GM23338 (cell line): ENCODE data around the gene PNPLA3. TPM values are rescaled to one million over a fixed set of nuclear protein-coding genes. Genes with fewer than 3 reads are reported as not detected.

Source experiments
- ATAC-seq: fragments of 200-7000 bp; cut with Tn5 transposase; 3 replicates; pipeline ENCODE4 v1.9.1; 2020
- DNase-seq: peaks from one replicate; pipeline ENCODE4 v3.0.0-alpha.2; 2015; ENCODE audit warnings: low spot score
- H2AFZ ChIP-seq: fragments of 200-600 bp; sonication (generic); 2 replicates; pipeline ENCODE4 v1.8.0; 2016; ENCODE audit warnings: antibody characterized with exemption, mild to moderate bottlenecking, moderate library complexity
- H3F3A ChIP-seq: fragments of 200-600 bp; sonication (generic); replicated peaks from 2 replicates; pipeline ENCODE4 v1.8.0; 2017; ENCODE audit warnings: antibody characterized with exemption, mixed run types, low read depth
- H3K27ac ChIP-seq: fragments of 200-600 bp; sonication (generic); 2 replicates; pipeline ENCODE4 v1.6.1; 2016; ENCODE audit warnings: low read depth
- H3K27me3 ChIP-seq: fragments of 200-600 bp; sonication (generic); 2 replicates; pipeline ENCODE4 v1.8.0; 2016; ENCODE audit warnings: mild to moderate bottlenecking, mixed run types, moderate library complexity; ENCODE audit not compliant: insufficient read depth
- H3K36me3 ChIP-seq: fragments of 200-600 bp; sonication (generic); 2 replicates; pipeline ENCODE4 v1.8.0; 2016; ENCODE audit warnings: mild to moderate bottlenecking; ENCODE audit not compliant: insufficient read depth
- H3K4me1 ChIP-seq: fragments of 200-600 bp; sonication (generic); 2 replicates; pipeline ENCODE4 v1.8.0; 2016; ENCODE audit warnings: mild to moderate bottlenecking, moderate library complexity; ENCODE audit not compliant: insufficient read depth
- H3K4me2 ChIP-seq: fragments of 200-600 bp; sonication (generic); 2 replicates; pipeline ENCODE4 v1.7.1; 2017; ENCODE audit warnings: mixed run types
- H3K4me3 ChIP-seq: fragments of 200-600 bp; sonication (generic); 2 replicates; pipeline ENCODE4 v1.6.1; 2016; ENCODE audit warnings: mixed run types
- H3K79me2 ChIP-seq: fragments of 200-600 bp; sonication (generic); replicated peaks from 2 replicates; pipeline ENCODE4 v1.8.0; 2017; ENCODE audit warnings: mild to moderate bottlenecking; ENCODE audit not compliant: insufficient read depth
- H3K9me2 ChIP-seq: fragments of 200-600 bp; sonication (generic); 2 replicates; pipeline ENCODE4 v1.8.0; 2017; ENCODE audit not compliant: insufficient read depth
- H4K20me1 ChIP-seq: fragments of 200-600 bp; sonication (generic); replicated peaks from 2 replicates; pipeline ENCODE4 v1.8.0; 2017; ENCODE audit warnings: mild to moderate bottlenecking; ENCODE audit not compliant: insufficient read depth
- H3K27ac Mint-ChIP-seq: 2 replicates; pipeline ENCODE4 v1.8.0; 2020; ENCODE audit warnings: inconsistent platforms, mild to moderate bottlenecking, moderate library complexity, mixed read lengths
- H3K27me3 Mint-ChIP-seq: 3 replicates; pipeline ENCODE4 v1.8.0; 2022; ENCODE audit warnings: low read depth, mild to moderate bottlenecking, moderate library complexity, mixed read lengths, inconsistent platforms; ENCODE audit not compliant: insufficient read depth, poor library complexity
- H3K36me3 Mint-ChIP-seq: 3 replicates; pipeline ENCODE4 v1.8.0; 2021; ENCODE audit warnings: low read depth, mild to moderate bottlenecking, inconsistent platforms, moderate library complexity, mixed read lengths
- H3K4me1 Mint-ChIP-seq: 3 replicates; pipeline ENCODE4 v1.8.0; 2020; ENCODE audit warnings: mild to moderate bottlenecking, inconsistent platforms, mixed read lengths
- H3K4me3 Mint-ChIP-seq: 3 replicates; pipeline ENCODE4 v1.8.0; 2021; ENCODE audit warnings: moderate library complexity, mild to moderate bottlenecking, inconsistent platforms, mixed read lengths
- H3K9me3 Mint-ChIP-seq: 3 replicates; pipeline ENCODE4 v1.8.0; 2020; ENCODE audit warnings: moderate library complexity, mild to moderate bottlenecking, inconsistent platforms, mixed read lengths
- CREB1 ChIP-seq: fragments of 250-450 bp; sonication (Bioruptor Pico); IDR thresholded peaks from 2 replicates; pipeline ENCODE4 v1.5.0; 2020; ENCODE audit warnings: low read depth, mild to moderate bottlenecking, moderate library complexity
- CTCF ChIP-seq, 2 experiments: fragments of 200-600 bp in 1 of 2; sonication (generic) in 1 of 2; conservative IDR thresholded peaks; 2 replicates each; pipeline versions ENCODE4 v1.5.1 to v1.6.1; 2016 to 2017; ENCODE audit warnings: antibody characterized with exemption in 2 of 2, low read depth in 2 of 2, mild to moderate bottlenecking in 2 of 2, moderate library complexity in 1 of 2
- ETS1 ChIP-seq: IDR thresholded peaks from 2 replicates; pipeline ENCODE4 v1.6.1; 2016; ENCODE audit warnings: antibody characterized with exemption
- EZH2 ChIP-seq: fragments of 200-600 bp; sonication (generic); IDR thresholded peaks from one replicate; pipeline ENCODE4 v1.8.0; 2017; ENCODE audit warnings: antibody characterized with exemption, mild to moderate bottlenecking, low read depth; ENCODE audit not compliant: unreplicated experiment
- EZH2phosphoT487 ChIP-seq: fragments of 200-600 bp; sonication (generic); IDR thresholded peaks from one replicate; pipeline ENCODE4 v1.8.1; 2018; ENCODE audit warnings: antibody characterized with exemption; ENCODE audit not compliant: unreplicated experiment
- JUNB ChIP-seq: IDR thresholded peaks from one replicate; pipeline ENCODE4 v1.6.1; 2016; ENCODE audit warnings: antibody characterized with exemption; ENCODE audit not compliant: unreplicated experiment
- NANOG ChIP-seq: IDR thresholded peaks from 2 replicates; pipeline ENCODE4 v1.6.1; 2016; ENCODE audit warnings: antibody characterized with exemption, borderline replicate concordance
- POLR2AphosphoS5 ChIP-seq: IDR thresholded peaks from 2 replicates; pipeline ENCODE4 v1.6.1; 2016; ENCODE audit warnings: antibody characterized with exemption, low read depth
- REST ChIP-seq: IDR thresholded peaks from one replicate; pipeline ENCODE4 v1.6.1; 2018; ENCODE audit warnings: antibody characterized with exemption; ENCODE audit not compliant: unreplicated experiment
- STAT1 ChIP-seq: IDR thresholded peaks from one replicate; pipeline ENCODE4 v1.6.1; 2016; ENCODE audit warnings: antibody characterized with exemption; ENCODE audit not compliant: unreplicated experiment
- ZNF114 ChIP-seq: fragments of 250-450 bp; sonication (Bioruptor Pico); IDR thresholded peaks from 2 replicates; pipeline ENCODE4 v1.5.0; 2020; ENCODE audit warnings: mild to moderate bottlenecking, moderate library complexity
- ZNF331 ChIP-seq: fragments of 250-450 bp; sonication (Bioruptor Pico); IDR thresholded peaks from 2 replicates; pipeline ENCODE4 v1.5.0; 2020; ENCODE audit warnings: low read depth, mild to moderate bottlenecking, moderate library complexity
- ZNF462 ChIP-seq: fragments of 250-450 bp; sonication (Bioruptor Pico); IDR thresholded peaks from 2 replicates; pipeline ENCODE4 v1.5.0; 2020; ENCODE audit warnings: mild to moderate bottlenecking, moderate library complexity
- polyA plus RNA-seq: library from polyadenylated mRNA; unstranded; fragments of >200 nt; fragmentation: Nextera tagmentation; extraction: Ambion mirVana; gene quantifications from 2 replicates; pipeline ENCODE4 v1.2.1, GENCODE V29; 2016
- total RNA-seq: library from RNA; depleted of rRNA; stranded (reverse); fragments of >200 nt; shearing (Covaris generic); gene quantifications from 2 replicates; pipeline ENCODE4 v1.2.3, GENCODE V29; 2014

PNPLA3 gene
- total and polyA plus RNA-seq, 2 experiments from 2014 or later = 17.7 to 23.4 TPM

- Histone ChIP-seq H3K27ac (no peak overlapping the region), H3K79me2 (no peaks in the 10 kb centered on the region), H2AFZ (no peak overlapping the region), H3K27me3 (no peaks in the 10 kb centered on the region), H3F3A (no peaks in the 10 kb centered on the region; the same call in 1 of the 2 replicates), H3K4me2 (no peak overlapping the region), H3K4me1 (no peaks in the 10 kb centered on the region), H3K9me2 (no peaks in the 10 kb centered on the region), H3K36me3 (peaks cover 47% of the 10 kb centered on the region), H4K20me1 (peaks cover 2% of the 10 kb centered on the region), H3K4me3 (no peak overlapping the region)
- Mint-ChIP-seq H3K4me1 (no peaks in the 10 kb centered on the region), H3K27ac (no peak overlapping the region), H3K36me3 (peaks cover 76% of the 10 kb centered on the region), H3K27me3 (peaks cover 7% of the 10 kb centered on the region), H3K9me3 (peaks cover 4% of the 10 kb centered on the region; the same call in 1 of the 3 replicates), H3K4me3 (no peak overlapping the region)
- TF ChIP-seq CTCF (conservative IDR thresholded peaks at IDR 0.05; ENCODE audit: low read depth in 2 of 2) (no peak), JUNB (no peak), ZNF462 (no peak), POLR2AphosphoS5 (no peak), ZNF114 (CRISPR knock-in tag) (no peak), ETS1 (no peak), CREB1 (CRISPR knock-in tag) (no peak), EZH2 (no peak), REST (no peak), EZH2phosphoT487 (no peak), ZNF331 (CRISPR knock-in tag) (no peak), STAT1 (no peak), NANOG (no peak)
- ATAC-seq (no peak), DNase-seq (no peak)
Observed at GRCh38 chr22:43941449-43941848, 17.8 kb downstream of the PNPLA3 start.
